Activated CD4-positive, alpha-beta T cell treated with anti-CD3 and anti-CD28 coated beads, Interleukin-2, amount 50 U/mL, for 4 hours (primary cell): Measurements from ENCODE around the gene OSBPL5.

Source experiments
- DNase-seq, 2 experiments: peaks; one replicate each; pipeline ENCODE4 v3.0.0-alpha.2; 2020

OSBPL5 gene

GRCh38 chr11:3162410-3163240 is 2.5 kb downstream of the OSBPL5 start:
- no peak for DNase-seq

GRCh38 chr11:3161720-3162409 is 3.2 kb downstream of the OSBPL5 start:
- no peak for DNase-seq

- no peak for DNase-seq
Measured at GRCh38 chr11:3161309-3161708, 3.8 kb downstream of the OSBPL5 start.

GRCh38 chr11:3160252-3161031 is 4.7 kb downstream of the OSBPL5 start:
- no peak for DNase-seq

GRCh38 chr11:3159296-3160190 is 5.6 kb downstream of the OSBPL5 start:
- no peak for DNase-seq

GRCh38 chr11:3158821-3159220 is 6.3 kb downstream of the OSBPL5 start:
- DNase-seq, result no peak

GRCh38 chr11:3158131-3158591 is 6.9 kb downstream of the OSBPL5 start:
- no peak for DNase-seq

GRCh38 chr11:3157381-3158130 is 7.6 kb downstream of the OSBPL5 start:
- no peak for DNase-seq

GRCh38 chr11:3156661-3157311 is 8.3 kb downstream of the OSBPL5 start:
- no peak for DNase-seq

- no peak for DNase-seq
Measured at GRCh38 chr11:3156282-3156660, 8.8 kb downstream of the OSBPL5 start.

GRCh38 chr11:3155691-3156258 is 9.3 kb downstream of the OSBPL5 start:
- DNase-seq, result no peak

- no peak for DNase-seq
Measured at GRCh38 chr11:3155216-3155615, 9.9 kb downstream of the OSBPL5 start.

GRCh38 chr11:3154001-3154599 is 11.0 kb downstream of the OSBPL5 start:
- DNase-seq, result no peak

- no peak for DNase-seq
Measured at GRCh38 chr11:3153291-3153861, 11.7 kb downstream of the OSBPL5 start.

- no peak for DNase-seq
Measured at GRCh38 chr11:3152471-3153110, 12.5 kb downstream of the OSBPL5 start.

GRCh38 chr11:3150726-3151125 is 14.4 kb downstream of the OSBPL5 start:
- no peak for DNase-seq

- DNase-seq, result no peak
Measured at GRCh38 chr11:3149852-3150188, 15.3 kb downstream of the OSBPL5 start.

- DNase-seq, result no peak
Measured at GRCh38 chr11:3148990-3149851, 15.9 kb downstream of the OSBPL5 start.
